Central memory CD8-positive, alpha-beta T cell (primary cell): ENCODE results near the gene MPV17.

Experiments
- ATAC-seq: fragments of 150-1000 bp; cut with Tn5 transposase; replicated peaks from 2 replicates; pipeline ENCODE4 v1.10.0; 2022; ENCODE audit warnings: mild to moderate bottlenecking, moderate FRiP score, moderate number of reproducible peaks; ENCODE audit not compliant: poor library complexity, severe bottlenecking; ENCODE audit errors: extremely low read depth
- DNase-seq, 2 donors: peaks; one replicate each; pipeline ENCODE4 v3.0.0; 2021; ENCODE audit warnings: low spot score in 2 of 2
- H3K27ac Mint-ChIP-seq: one replicate; pipeline ENCODE4 v1.8.0; 2022; ENCODE audit warnings: low read depth, mild to moderate bottlenecking, moderate library complexity, mixed read lengths
- H3K27me3 Mint-ChIP-seq: one replicate; pipeline ENCODE4 v1.8.0; 2022; ENCODE audit warnings: mixed read lengths
- H3K36me3 Mint-ChIP-seq: one replicate; pipeline ENCODE4 v1.8.0; 2022; ENCODE audit warnings: mild to moderate bottlenecking, moderate library complexity, mixed read lengths; ENCODE audit not compliant: insufficient read depth
- H3K4me1 Mint-ChIP-seq: one replicate; pipeline ENCODE4 v1.8.0; 2022; ENCODE audit warnings: mixed read lengths
- H3K4me3 Mint-ChIP-seq: one replicate; pipeline ENCODE4 v1.8.0; 2022; ENCODE audit warnings: mild to moderate bottlenecking, moderate library complexity, mixed read lengths
- H3K9me3 Mint-ChIP-seq: one replicate; pipeline ENCODE4 v1.8.0; 2022; ENCODE audit warnings: mixed read lengths

Gene MPV17

DNA sequence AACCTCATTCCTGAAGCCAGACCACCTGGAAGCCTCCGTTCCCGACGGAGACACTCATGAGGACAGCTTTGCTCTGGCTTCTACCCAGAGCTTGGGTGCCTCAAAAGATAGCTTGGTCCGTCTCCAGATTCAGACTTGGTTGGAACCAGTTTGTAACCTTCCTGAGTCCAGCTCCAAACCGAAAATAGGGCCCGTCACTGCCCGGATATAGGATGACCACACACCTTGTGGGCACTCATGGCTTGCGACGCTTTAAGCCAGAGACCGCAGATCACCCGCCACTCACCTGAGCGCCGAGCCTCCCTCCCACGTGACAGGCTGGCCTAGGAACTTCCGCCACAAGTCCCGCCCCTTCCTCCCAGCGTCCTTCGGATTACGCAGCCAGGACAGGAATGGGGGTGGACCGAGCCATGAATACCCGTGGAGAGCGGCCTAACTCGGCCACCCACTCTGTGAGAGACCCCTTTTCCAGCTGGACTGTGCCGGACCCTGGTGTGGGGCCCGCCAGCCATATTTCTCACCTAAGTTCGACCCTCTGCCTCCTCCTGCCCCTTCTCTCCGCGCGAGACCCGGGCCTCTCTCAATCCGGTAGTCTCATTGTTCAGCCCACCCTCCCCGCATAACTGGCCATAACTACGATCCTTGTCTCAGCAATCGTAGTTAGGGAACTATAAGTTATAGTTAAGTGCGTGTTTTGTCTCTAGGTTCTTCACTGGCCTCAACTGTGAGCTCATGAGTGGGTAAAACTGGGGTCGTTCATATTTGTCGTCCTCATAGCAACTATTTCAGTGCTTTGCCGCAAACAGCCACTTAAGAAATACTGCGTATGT, at the start of gene MPV17:
TSS of gene MPV17 (minus strand) at position 332 of the 830 bp plus-strand sequence. CDS start 580 bp downstream, outside the sequence.
- ATAC-seq (peak; percentile 97), DNase-seq (peak; percentile 66 to 71)
- Mint-ChIP-seq H3K9me3 (no peaks in the 10 kb centered on the region), H3K4me3 (peak within 1 kb of the TSS; percentile 100), H3K27ac (peak within 1 kb of the TSS; percentile 100), H3K4me1 (peaks cover 30% of the 10 kb centered on the region), H3K36me3 (peaks cover 28% of the 10 kb centered on the region), H3K27me3 (no peaks in the 10 kb centered on the region)

GRCh38 chr2:27370816-27371620, 48.1 kb upstream of the MPV17 start:
- Mint-ChIP-seq H3K9me3 (no peaks in the 10 kb centered on the region), H3K4me3 (peak overlapping the region; percentile 86)
- DNase-seq = no peak

DNA sequence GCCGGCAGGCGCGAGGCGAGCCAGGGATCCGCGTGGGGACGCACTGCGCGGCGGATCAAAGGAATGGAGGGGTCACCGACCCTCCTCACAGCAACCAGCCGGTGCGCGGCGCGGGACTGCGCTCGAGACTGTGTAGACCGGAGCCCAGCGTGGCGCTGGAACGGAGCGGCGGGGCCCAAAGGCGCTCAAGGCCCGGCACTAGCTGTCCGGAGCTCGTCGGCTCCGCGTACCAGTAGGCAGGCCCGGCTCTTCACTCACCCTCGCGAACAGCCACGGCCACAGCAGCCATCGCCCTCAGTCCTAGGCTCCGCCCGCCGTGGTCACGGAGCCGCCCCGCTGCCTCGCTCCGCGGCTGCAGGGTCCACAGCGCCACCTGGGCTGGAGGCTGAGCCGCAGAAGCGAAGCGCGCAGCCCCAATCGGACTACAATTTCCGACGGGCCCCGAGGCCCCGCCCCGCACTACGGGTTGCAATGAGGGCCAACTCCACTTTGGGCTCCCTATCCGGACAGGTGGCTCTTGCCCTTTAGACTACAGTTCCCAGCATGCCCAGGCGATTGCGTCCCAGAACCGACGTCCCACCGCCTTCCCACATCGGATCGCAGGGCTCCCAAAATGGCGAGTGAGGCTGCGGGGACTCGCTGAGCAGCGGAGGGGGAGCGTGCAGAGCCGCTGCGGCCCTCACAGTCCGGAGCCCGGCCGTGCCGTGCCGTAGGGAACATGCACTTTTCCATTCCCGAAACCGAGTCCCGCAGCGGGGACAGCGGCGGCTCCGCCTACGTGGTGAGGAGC, 47.3 kb upstream of the MPV17 start, which contains the start of the genes EIF2B4 and SNX17:
TSS of gene EIF2B4 (minus strand) at position 313 of the 790 bp plus-strand sequence. CDS start at position 289, 24 bp downstream.
TSS of gene SNX17 (plus strand) at position 591 of the 790 bp plus-strand sequence. CDS start at position 719, 128 bp downstream.
- Mint-ChIP-seq H3K27me3 (no peaks in the 10 kb centered on the region), H3K4me1 (peaks cover 48% of the 10 kb centered on the region), H3K27ac (peak within 1 kb of the TSS; percentile 91), H3K4me3 (peak within 1 kb of the TSS; percentile 86), H3K9me3 (no peaks in the 10 kb centered on the region), H3K36me3 (peaks cover 33% of the 10 kb centered on the region)
- ATAC-seq (peak; percentile 90), DNase-seq (peak; percentile 98 to 99)

More at GRCh38 chr2:27370816-27371620, 48.1 kb upstream of the MPV17 start:
- H3K4me1 Mint-ChIP-seq = peaks cover 48% of the 10 kb centered on the region
- peak overlapping the region; percentile 91 for H3K27ac Mint-ChIP-seq
- H3K36me3 Mint-ChIP-seq = peaks cover 36% of the 10 kb centered on the region
- H3K27me3 Mint-ChIP-seq = no peaks in the 10 kb centered on the region
- peak; percentile 2 for ATAC-seq

- DNase-seq (no peak), ATAC-seq (no peak)
- H3K9me3 Mint-ChIP-seq = no peaks in the 10 kb centered on the region
- peak overlapping the region; percentile 91 for H3K27ac Mint-ChIP-seq
- H3K4me1 Mint-ChIP-seq = peaks cover 45% of the 10 kb centered on the region
- peaks cover 27% of the 10 kb centered on the region for H3K36me3 Mint-ChIP-seq
- peak overlapping the region; percentile 86 for H3K4me3 Mint-ChIP-seq
- H3K27me3 Mint-ChIP-seq = no peaks in the 10 kb centered on the region
Observed at GRCh38 chr2:27369471-27370025, 46.7 kb upstream of the MPV17 start.

GRCh38 chr2:27363933-27364332, 41.0 kb upstream of the MPV17 start:
- H3K4me1 Mint-ChIP-seq = peaks cover 7% of the 10 kb centered on the region
- H3K4me3 Mint-ChIP-seq = no peak overlapping the region
- H3K27me3 Mint-ChIP-seq = no peaks in the 10 kb centered on the region
- no peak for DNase-seq
- H3K9me3 Mint-ChIP-seq = no peaks in the 10 kb centered on the region
- H3K27ac Mint-ChIP-seq = no peak overlapping the region
- peaks cover 11% of the 10 kb centered on the region for H3K36me3 Mint-ChIP-seq
- no peak for ATAC-seq

- Mint-ChIP-seq H3K4me3 (no peak overlapping the region), H3K27ac (no peak overlapping the region), H3K36me3 (peaks cover 11% of the 10 kb centered on the region), H3K4me1 (peaks cover 10% of the 10 kb centered on the region), H3K9me3 (no peaks in the 10 kb centered on the region), H3K27me3 (no peaks in the 10 kb centered on the region)
- ATAC-seq (no peak), DNase-seq (no peak)
Observed at GRCh38 chr2:27362678-27363420, 40.0 kb upstream of the MPV17 start.

GRCh38 chr2:27356382-27357181, 33.7 kb upstream of the MPV17 start, which contains the start of gene GTF3C2:
TSS of gene GTF3C2 (minus strand) at chr2:27356764. CDS start at chr2:27343554, 13,210 bp downstream.
- peak; percentile 85 for ATAC-seq
- no peaks in the 10 kb centered on the region for H3K9me3 Mint-ChIP-seq
- H3K4me3 Mint-ChIP-seq = peak within 1 kb of the TSS; percentile 96
- H3K36me3 Mint-ChIP-seq = peaks cover 16% of the 10 kb centered on the region
- peaks cover 52% of the 10 kb centered on the region for H3K4me1 Mint-ChIP-seq
- peak within 1 kb of the TSS; percentile 99 for H3K27ac Mint-ChIP-seq
- H3K27me3 Mint-ChIP-seq = no peaks in the 10 kb centered on the region
- DNase-seq = peak; percentile 84 to 91

- no peak for DNase-seq
- Mint-ChIP-seq H3K27ac (peak overlapping the region; percentile 99), H3K9me3 (no peaks in the 10 kb centered on the region), H3K4me3 (peak overlapping the region; percentile 96), H3K4me1 (peaks cover 54% of the 10 kb centered on the region), H3K27me3 (no peaks in the 10 kb centered on the region), H3K36me3 (peaks cover 16% of the 10 kb centered on the region)
- peak; percentile 26 for ATAC-seq
Observed at GRCh38 chr2:27356056-27356381, 33.1 kb upstream of the MPV17 start.

DNA sequence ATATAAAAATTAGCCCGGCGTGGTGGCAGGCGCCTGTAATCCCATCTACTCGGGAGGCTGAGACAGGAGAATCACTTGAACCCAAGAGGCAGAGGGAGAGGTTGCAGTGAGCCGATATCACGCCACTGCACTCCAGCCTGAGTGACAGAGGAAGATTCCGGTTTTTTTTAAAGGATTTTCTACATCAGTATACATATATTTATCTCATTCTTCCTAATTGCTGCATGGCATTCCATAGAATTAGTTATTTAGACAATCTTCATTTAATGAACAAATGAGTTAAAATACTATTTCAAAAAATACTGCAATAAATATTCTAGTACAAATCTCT, 31.7 kb upstream of the MPV17 start:
- Mint-ChIP-seq H3K4me3 (no peak overlapping the region), H3K27ac (no peak overlapping the region), H3K27me3 (no peaks in the 10 kb centered on the region), H3K9me3 (no peaks in the 10 kb centered on the region), H3K4me1 (peaks cover 60% of the 10 kb centered on the region), H3K36me3 (peaks cover 18% of the 10 kb centered on the region)
- ATAC-seq = no peak
- no peak for DNase-seq

- no peak for ATAC-seq
- Mint-ChIP-seq H3K9me3 (no peaks in the 10 kb centered on the region), H3K4me3 (no peak overlapping the region), H3K36me3 (peaks cover 20% of the 10 kb centered on the region), H3K27ac (peak overlapping the region; percentile 78), H3K27me3 (no peaks in the 10 kb centered on the region), H3K4me1 (peaks cover 60% of the 10 kb centered on the region)
- DNase-seq = no peak
Observed at GRCh38 chr2:27353762-27354596, 31.1 kb upstream of the MPV17 start.
